GM21360 (cell line): Measurements from ENCODE around the gene S100A3.
"Not testable (repeated sequence)": the region's sequence is repeated elsewhere in the genome, so short reads cannot be mapped to it uniquely, and the experiment has no call there.

Source experiments
- ATAC-seq: cut with Tn5 transposase; IDR thresholded peaks from one replicate; pipeline ENCODE4 v1.9.1; 2021; ENCODE audit warnings: mild to moderate bottlenecking, moderate library complexity; ENCODE audit not compliant: unreplicated experiment

The S100A3 gene

DNA sequence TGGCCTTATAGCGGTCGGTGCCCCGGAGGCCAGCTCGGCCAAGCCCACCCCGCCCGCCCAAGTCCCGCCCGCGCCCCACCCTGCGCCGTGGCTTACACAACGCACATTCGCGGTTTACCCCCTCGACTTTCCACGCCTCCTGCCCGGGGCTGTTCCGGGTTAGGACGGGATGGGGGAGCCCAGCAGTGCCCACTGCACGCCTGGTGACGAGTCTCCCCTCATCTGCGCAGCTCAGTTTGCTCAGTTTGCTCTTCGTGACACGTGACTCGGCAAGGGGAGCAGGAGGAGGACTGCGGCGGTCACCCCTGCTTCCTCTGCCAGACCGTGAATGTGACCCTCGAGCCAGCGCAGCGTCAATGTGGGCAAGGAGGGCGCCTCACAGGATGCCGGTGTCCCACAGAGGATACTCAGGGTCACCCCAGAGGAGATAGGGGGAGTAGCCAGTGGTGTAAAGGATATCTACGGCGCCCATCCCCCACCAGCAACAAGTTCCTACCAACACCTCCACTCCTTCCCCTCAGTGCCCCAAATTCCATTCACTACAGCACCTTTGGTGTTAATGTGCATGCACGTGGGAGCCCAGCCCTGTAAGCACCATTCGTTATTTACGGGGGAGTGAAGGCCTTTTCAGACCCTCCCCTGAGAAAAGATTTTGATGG, 12.9 kb downstream of the S100A3 start:
- no peak for ATAC-seq

DNA sequence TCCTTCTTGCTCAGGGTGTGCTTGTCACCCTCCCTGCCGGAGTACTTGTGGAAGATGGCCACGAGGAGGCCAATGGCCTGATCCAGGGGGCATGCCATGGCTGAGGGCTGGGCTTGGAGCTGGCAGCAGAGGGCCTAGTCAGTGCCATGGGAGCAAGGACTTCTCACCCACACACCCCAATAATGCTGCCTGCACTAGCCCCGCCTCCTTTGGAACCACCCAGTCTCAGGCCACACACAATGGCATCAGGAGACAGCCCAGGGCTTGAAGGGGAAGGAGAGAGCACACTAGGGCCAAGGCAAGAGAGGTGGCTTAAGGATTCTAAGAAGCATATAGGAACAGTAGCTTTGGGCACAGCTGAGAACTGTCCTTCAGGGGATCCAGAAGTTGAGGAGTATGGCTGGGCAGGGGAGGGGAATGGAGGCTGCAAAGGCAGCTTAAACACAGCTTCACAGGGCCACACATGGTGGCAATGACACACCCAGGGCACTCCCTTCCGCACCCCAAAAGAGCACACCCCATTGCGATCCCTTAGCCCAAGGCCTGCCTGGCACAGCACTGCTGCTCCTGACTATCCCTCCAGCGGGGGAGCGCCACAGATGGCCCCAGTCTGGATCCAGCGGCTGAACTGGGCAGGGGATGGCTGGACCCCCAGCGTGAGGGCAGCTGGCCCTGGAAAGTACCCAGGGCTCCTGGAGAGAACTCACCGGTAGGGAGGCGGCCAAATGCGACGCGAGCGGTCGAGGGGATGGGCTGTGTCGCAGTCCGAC, 13.6 kb downstream of the S100A3 start, which contains the start of gene S100A6:
Gene S100A6 (minus strand): TSS at position 750 of the 770 bp plus-strand sequence. CDS start 652 bp downstream, at position 98.
- no peak for ATAC-seq

DNA sequence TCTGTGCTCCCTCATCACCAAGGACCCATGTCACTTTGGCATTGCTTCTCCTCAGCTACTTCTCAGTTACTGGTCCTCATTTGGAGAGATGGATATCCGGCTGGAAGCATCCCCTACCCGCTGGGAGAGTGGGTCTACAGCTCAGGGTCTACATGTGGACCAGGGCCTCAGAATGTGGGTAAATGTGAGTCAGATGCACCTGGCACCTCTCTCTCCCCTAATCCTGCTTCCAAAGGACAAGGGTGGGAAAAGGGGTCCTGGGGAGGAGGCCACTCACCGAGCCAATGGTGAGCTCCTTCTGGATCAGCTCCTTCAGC, 14.2 kb downstream of the S100A3 start:
- no peak for ATAC-seq

GRCh38 chr1:153534226-153534924, 14.7 kb downstream of the S100A3 start:
- ATAC-seq: no peak

DNA sequence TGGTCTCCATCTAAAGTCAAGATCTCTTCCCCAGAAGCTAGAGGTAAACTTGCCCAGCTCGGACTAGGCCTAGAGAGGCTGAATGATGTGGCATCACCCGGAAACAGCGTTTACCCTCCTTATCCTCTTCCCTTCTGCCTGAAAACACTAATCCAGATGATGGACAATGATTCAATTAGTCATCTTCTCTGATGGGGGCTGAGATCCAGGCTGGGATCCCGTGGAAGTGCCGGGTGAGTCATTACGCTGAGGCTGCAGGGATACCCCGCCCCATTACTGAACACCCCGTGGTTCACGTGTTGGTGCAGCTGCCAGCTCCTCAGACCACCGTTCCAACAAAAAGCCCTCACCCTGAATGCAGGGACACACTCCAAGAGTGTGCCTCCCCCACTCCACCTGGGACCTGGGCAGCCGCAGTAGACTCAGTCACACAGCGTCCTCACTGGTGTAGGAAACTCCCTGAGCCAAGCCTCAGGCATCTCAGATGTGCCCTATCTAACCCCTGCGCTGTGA, 15.3 kb downstream of the S100A3 start:
- ATAC-seq: no peak

DNA sequence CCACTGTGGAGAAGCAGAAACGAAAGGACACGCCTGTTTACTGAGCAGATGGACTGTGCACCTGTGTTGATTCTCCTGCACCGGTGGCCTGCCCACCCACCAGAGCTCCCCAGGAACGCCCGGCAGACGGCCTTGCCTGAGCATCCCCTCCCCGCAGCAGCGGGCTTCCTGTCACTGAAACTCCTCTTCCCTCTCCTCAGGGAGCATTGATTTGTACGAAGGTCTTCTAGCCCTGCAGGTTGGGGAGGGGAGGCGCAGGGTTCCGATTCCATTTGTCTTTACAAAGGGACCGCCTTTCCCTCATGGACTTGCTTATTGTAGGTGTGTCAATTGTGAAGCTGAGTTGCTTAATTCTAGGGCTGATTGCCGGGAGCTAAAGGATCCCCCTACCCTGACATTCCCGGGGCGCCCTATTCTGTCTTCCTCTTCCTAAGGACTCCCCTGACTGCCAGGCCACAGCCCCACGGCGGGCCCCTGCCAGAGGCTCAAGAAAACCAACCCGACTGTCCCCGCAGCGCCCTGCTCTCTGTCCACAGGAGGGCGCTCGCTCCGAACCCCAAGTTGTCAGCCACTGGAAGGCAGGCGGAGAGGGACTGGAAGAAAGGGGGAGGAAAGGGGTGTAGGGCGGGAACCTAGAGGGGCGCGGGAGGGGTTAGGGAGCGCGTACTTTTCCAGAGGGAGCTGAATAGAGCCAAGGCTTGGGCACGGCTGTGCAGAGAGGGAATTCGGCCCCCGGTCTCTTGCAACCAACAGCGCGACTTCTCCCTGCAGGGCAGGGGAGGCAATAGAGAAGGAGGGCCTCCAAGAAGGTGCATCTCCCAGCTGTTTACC, 16.1 kb downstream of the S100A3 start:
- ATAC-seq: no peak

GRCh38 chr1:153532181-153532580, 16.9 kb downstream of the S100A3 start:
- ATAC-seq: no peak

DNA sequence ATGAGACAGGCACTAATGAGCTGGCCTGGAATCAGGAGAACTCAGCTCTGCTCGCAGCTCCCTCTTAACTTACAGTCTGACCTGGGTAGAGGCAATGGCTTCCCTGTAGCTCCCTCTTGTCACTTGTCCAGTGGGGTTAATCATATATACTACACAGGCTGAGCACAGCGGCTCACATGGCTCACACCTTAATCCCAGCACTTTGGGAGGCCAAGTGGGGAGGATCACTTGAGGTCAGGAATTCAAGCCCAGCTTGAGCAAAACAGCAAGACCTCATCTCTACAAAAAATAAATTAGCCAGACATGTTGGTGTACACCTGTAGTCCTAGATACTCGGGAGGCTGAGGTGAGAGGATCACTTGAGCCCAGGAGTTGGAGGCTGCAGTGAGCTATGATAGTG, 17.4 kb downstream of the S100A3 start:
- no peak for ATAC-seq

DNA sequence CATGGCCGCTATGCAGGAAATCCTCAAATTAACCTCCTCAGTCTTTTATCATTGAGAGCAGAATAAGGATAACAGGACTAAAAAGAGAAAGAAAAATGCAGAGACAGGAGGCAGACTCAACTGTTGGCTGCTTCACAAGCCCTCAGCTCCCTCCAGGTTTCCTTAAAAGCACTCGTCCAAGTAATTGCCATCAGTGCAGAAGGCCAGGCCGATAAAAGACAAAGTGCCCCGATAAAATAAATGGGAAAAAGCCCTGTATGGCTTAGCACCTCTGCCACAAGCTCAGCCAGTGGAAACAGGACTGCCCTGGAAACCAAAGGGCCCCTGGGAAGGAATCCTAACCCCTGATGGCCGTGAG, 21.4 kb downstream of the S100A3 start:
- no peak for ATAC-seq

GRCh38 chr1:153527023-153527682, 21.9 kb downstream of the S100A3 start:
- ATAC-seq: no peak

DNA sequence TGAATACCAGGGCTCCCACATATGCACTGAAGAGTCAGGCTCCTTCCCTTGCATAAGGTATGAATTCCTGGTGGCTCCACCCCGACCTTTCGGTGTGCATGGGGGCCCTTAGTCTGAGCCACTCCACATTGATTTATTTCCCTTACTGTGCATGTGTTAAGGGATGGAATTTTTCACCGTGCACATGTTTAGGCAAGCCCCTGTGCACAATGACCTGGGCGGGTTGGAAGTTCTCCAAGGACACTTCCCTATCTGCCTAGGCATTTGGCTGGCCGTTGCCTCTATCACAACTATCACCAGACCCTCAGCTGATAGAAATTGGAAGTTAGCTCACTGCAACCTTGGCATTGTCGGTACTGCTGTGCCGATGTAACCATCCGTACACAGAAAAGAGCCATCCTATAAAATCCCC, 22.9 kb downstream of the S100A3 start:
- ATAC-seq: no peak

GRCh38 chr1:153525088-153525728, 23.9 kb downstream of the S100A3 start:
- no peak for ATAC-seq

GRCh38 chr1:153522353-153523048, 26.6 kb downstream of the S100A3 start:
- ATAC-seq: not testable (repeated sequence)

DNA sequence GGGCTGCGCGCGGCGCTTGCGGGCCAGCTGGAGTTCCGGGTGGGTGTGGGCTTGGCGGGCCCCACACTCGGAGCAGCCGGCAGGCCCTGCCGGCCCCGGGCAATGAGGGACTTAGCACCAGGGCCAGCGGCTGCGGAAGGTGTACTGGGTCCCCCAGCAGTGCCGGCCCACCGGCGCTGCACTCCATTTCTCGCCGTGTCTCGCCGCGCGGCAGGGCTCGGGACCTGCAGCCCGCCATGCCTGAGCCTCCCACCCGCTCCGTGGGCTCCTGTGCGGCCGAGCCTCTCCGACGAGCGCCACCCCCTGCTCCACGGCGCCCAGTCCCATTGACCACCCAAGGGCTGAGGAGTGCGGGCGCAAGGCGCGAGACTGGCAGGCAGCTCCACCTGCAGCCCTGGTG, 27.2 kb downstream of the S100A3 start:
- ATAC-seq: not testable (repeated sequence)

- no peak for ATAC-seq
Measured at GRCh38 chr1:153520818-153521476, 28.1 kb downstream of the S100A3 start.

- not testable (repeated sequence) for ATAC-seq
Measured at GRCh38 chr1:153520137-153520691, 28.8 kb downstream of the S100A3 start.

GRCh38 chr1:153519242-153519641, 29.8 kb downstream of the S100A3 start:
- no peak for ATAC-seq
